B cell (primary cell): ENCODE results near the gene NECAB2. TPM values are rescaled to one million over a fixed set of nuclear protein-coding genes. Genes with fewer than 3 reads are reported as not detected.

Experiments
- ATAC-seq: fragments of 200-7000 bp; cut with Tn5 transposase; one replicate; pipeline ENCODE4 v1.10.0; 2021; ENCODE audit warnings: low read depth, mild to moderate bottlenecking, moderate number of reproducible peaks, moderate library complexity
- CTCF ChIA-PET: fragments of 350-600 bp; sonication (Branson Sonifier 250); formaldehyde crosslinking; loops from one replicate; lab custom pipeline; 2021; ENCODE audit warnings: antibody characterized with exemption, inconsistent platforms; lab: Charles Lee
- POLR2A ChIA-PET: fragments of 350-600 bp; sonication (Branson Sonifier 250); formaldehyde crosslinking; loops from one replicate; lab custom pipeline; 2021; ENCODE audit warnings: antibody characterized with exemption; lab: Charles Lee
- DNase-seq: peaks from one replicate; pipeline ENCODE4 v3.0.0; 2013
- H2AFZ ChIP-seq: 2 replicates; pipeline ENCODE4 v1.6.1; 2012; ENCODE audit warnings: mild to moderate bottlenecking, low read depth, low read length; ENCODE audit not compliant: insufficient read depth, poor library complexity, severe bottlenecking
- H3K27ac ChIP-seq, 2 donors: 1 replicate in 1 of 2; 2 replicates in 1 of 2; pipeline ENCODE4 v1.5.1; 2012 to 2013; ENCODE audit warnings: low read length in 2 of 2, mild to moderate bottlenecking in 2 of 2, moderate library complexity in 1 of 2
- H3K27me3 ChIP-seq, 4 experiments: fragments of 200-600 bp in 1 of 4; sonication (generic) in 1 of 4; replicated peaks in 1 of 4; 1 replicate in 2 of 4; 2 replicates in 2 of 4; pipeline versions ENCODE4 v1.6.1 to v1.7.0; 2013 to 2016; ENCODE audit warnings: low read length in 3 of 4, mild to moderate bottlenecking in 2 of 4, mixed read lengths in 1 of 4, moderate library complexity in 1 of 4; ENCODE audit not compliant: insufficient read depth in 4 of 4, control insufficient read depth in 3 of 4; ENCODE audit errors: control extremely low read depth in 1 of 4
- H3K36me3 ChIP-seq, 2 experiments: replicated peaks in 1 of 2; 1 replicate in 1 of 2; 2 replicates in 1 of 2; pipeline versions ENCODE4 v1.6.1 to v1.7.1; 2013; ENCODE audit warnings: low read length in 1 of 2; ENCODE audit not compliant: insufficient read depth in 2 of 2, control insufficient read depth in 1 of 2; ENCODE audit errors: control extremely low read depth in 1 of 2, extremely low read depth in 1 of 2
- H3K4me1 ChIP-seq, 2 donors: fragments of 200-600 bp in 1 of 2; sonication (generic) in 1 of 2; 1 replicate in 1 of 2; 2 replicates in 1 of 2; pipeline versions ENCODE4 v1.5.1 to v1.6.1; 2013 to 2017; ENCODE audit warnings: low read length in 2 of 2; ENCODE audit not compliant: control insufficient read depth in 2 of 2, insufficient read depth in 2 of 2
- H3K4me2 ChIP-seq: replicated peaks from 2 replicates; pipeline ENCODE3; 2012; ENCODE audit warnings: mild to moderate bottlenecking, low read depth, low read length; ENCODE audit not compliant: poor library complexity, severe bottlenecking
- H3K4me3 ChIP-seq, 5 experiments: fragments of 200-600 bp in 1 of 5; sonication (generic) in 1 of 5; 1 replicate in 3 of 5; 2 replicates in 2 of 5; pipeline versions ENCODE4 v1.5.1 to v1.7.0; 2011 to 2016; ENCODE audit warnings: low read length in 4 of 5, mild to moderate bottlenecking in 4 of 5, low read depth in 2 of 5, control low read depth in 1 of 5, moderate library complexity in 1 of 5; ENCODE audit not compliant: insufficient read depth in 1 of 5; ENCODE audit errors: control extremely low read depth in 1 of 5, extremely low read depth in 1 of 5
- H3K79me2 ChIP-seq: fragments of 200-600 bp; sonication (generic); one replicate; pipeline ENCODE4 v1.6.0; 2016; ENCODE audit warnings: low read length; ENCODE audit not compliant: control insufficient read depth, insufficient read depth
- H3K9ac ChIP-seq: fragments of 200-600 bp; sonication (generic); 2 replicates; pipeline ENCODE4 v1.6.1; 2017; ENCODE audit warnings: mild to moderate bottlenecking, low read length, moderate library complexity
- H3K9me3 ChIP-seq, 3 donors: one replicate each; pipeline versions ENCODE4 v1.6.1 to v1.7.1; 2013; ENCODE audit warnings: low read length in 2 of 3; ENCODE audit not compliant: control insufficient read depth in 2 of 3, insufficient read depth in 1 of 3; ENCODE audit errors: control extremely low read depth in 1 of 3
- H4K20me1 ChIP-seq: 2 replicates; pipeline ENCODE4 v1.6.0; 2012; ENCODE audit warnings: mild to moderate bottlenecking, low read length; ENCODE audit not compliant: insufficient read depth, control insufficient read depth, poor library complexity, severe bottlenecking
- H3K27ac Mint-ChIP-seq: one replicate; pipeline ENCODE4 v1.8.0; 2021; ENCODE audit warnings: mixed read lengths
- H3K27me3 Mint-ChIP-seq: one replicate; pipeline ENCODE4 v1.8.0; 2021; ENCODE audit warnings: mixed read lengths
- H3K4me1 Mint-ChIP-seq: one replicate; pipeline ENCODE4 v1.8.0; 2021; ENCODE audit warnings: mixed read lengths
- H3K4me3 Mint-ChIP-seq: one replicate; pipeline ENCODE4 v1.8.0; 2021; ENCODE audit warnings: mixed read lengths
- H3K9me3 Mint-ChIP-seq: one replicate; pipeline ENCODE4 v1.8.0; 2022; ENCODE audit warnings: mixed read lengths; ENCODE audit not compliant: insufficient read depth
- EZH2 ChIP-seq: IDR thresholded peaks from 2 replicates; pipeline ENCODE4 v1.6.1; 2012; ENCODE audit warnings: borderline replicate concordance, low read depth, mild to moderate bottlenecking, moderate library complexity, low read length; ENCODE audit not compliant: insufficient read depth, poor library complexity, severe bottlenecking
- WGBS: methylation state at CpG from one replicate; pipeline ENCODE4 v1.1.5; 2013; ENCODE audit warnings: missing lambda C conversion rate; ENCODE audit not compliant: insufficient coverage; 5-methylcytosine and 5-hydroxymethylcytosine counted together
- intact Hi-C: fragments of 100-400 bp; cut with micrococcal nuclease; formaldehyde crosslinking; loops from one replicate; pipeline ENCODE4 v1.10.0; 2022
- polyA plus RNA-seq: library from polyadenylated mRNA; depleted of rRNA; stranded (reverse); fragments of >200 nt; gene quantifications from 2 replicates; pipeline ENCODE4 v1.2.3, GENCODE V29; 2012
- total RNA-seq, 2 donors: library from RNA; stranded (reverse); fragments of 120-200 nt in 1 of 2; gene quantifications; 1 replicate in 1 of 2; 2 replicates in 1 of 2; pipeline versions ENCODE4 v1.2.3 to v1.2.4, GENCODE V29; 2013 to 2022
- TF ChIP-seq, protein P1 (sequence below): fragments of 200-600 bp; IDR thresholded peaks from one replicate; pipeline ENCODE4 v1.8.0; 2022; ENCODE audit warnings: antibody characterized with exemption, mild to moderate bottlenecking

The NECAB2 gene
- total and polyA plus RNA-seq, 2 donors (not counting 1 experiment from before 2014, with no cell fraction given): not detected

DNA sequence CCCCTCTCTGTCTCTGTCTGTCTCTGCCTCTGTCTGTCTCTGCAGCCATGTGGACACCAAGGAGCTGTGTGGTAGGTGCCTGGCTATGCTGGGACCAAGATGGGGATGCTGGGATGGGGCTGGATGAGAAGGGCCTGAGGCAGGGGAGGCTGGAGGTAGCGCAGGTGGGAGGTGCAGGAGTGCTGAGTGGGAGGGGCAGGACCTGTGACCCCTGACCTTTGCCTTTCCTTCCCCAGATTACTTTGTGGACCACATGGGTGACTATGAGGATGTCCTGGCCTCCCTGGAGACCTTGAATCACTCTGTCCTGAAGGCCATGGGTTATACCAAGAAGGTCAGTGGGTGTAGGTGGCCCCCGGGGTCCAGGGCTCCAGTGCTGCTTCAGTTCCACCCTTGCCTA, 12.8 kb downstream of the NECAB2 start:
- DNase-seq (no peak), ATAC-seq (no peak)
- H3K4me3 Mint-ChIP-seq: no peak overlapping the region

DNA sequence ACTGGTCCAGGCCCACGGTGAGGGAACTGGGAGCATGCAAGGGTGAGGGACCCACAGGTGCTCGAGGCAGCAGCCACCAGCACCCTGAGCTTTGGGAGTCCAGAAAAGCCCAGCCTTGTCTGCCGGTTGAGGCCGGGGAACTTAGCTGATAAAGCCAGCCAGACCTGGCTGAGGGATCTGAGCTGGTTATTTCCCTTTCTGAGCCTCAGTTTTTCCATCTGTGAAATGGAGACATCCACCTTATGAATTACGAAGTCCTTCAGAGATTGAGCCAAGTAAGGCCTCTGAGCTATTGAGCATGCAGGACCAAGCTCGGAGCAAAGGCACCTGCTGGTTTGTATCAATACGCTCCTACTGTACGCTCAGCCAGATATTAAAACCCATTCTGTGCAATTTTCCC, 13.8 kb downstream of the NECAB2 start:
- peaks cover 0 to 22% (median 6%) of the 10 kb centered on the region in 3 donors for H3K9me3 ChIP-seq
- TF ChIP-seq EZH2: no peak
- TF ChIP-seq, protein P1, sequence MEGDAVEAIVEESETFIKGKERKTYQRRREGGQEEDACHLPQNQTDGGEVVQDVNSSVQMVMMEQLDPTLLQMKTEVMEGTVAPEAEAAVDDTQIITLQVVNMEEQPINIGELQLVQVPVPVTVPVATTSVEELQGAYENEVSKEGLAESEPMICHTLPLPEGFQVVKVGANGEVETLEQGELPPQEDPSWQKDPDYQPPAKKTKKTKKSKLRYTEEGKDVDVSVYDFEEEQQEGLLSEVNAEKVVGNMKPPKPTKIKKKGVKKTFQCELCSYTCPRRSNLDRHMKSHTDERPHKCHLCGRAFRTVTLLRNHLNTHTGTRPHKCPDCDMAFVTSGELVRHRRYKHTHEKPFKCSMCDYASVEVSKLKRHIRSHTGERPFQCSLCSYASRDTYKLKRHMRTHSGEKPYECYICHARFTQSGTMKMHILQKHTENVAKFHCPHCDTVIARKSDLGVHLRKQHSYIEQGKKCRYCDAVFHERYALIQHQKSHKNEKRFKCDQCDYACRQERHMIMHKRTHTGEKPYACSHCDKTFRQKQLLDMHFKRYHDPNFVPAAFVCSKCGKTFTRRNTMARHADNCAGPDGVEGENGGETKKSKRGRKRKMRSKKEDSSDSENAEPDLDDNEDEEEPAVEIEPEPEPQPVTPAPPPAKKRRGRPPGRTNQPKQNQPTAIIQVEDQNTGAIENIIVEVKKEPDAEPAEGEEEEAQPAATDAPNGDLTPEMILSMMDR: no peak
- Mint-ChIP-seq H3K27ac (no peak overlapping the region), H3K4me3 (no peak overlapping the region), H3K27me3 (no peaks in the 10 kb centered on the region), H3K4me1 (no peaks in the 10 kb centered on the region), H3K9me3 (peaks cover 3% of the 10 kb centered on the region)
- H4K20me1 ChIP-seq: no peaks in the 10 kb centered on the region
- CTCF ChIA-PET: no interaction called here
- no peak for DNase-seq
- no peak overlapping the region for H3K27ac ChIP-seq
- H3K4me3 ChIP-seq: no peak overlapping the region
- intact Hi-C loops: no loop called here
- no peaks in the 10 kb centered on the region for H3K79me2 ChIP-seq
- WGBS: 93% methylated on average over 8 of the region's 8 CpGs
- no peak overlapping the region for H2AFZ ChIP-seq
- ATAC-seq: no peak
- H3K36me3 ChIP-seq: no peaks in the 10 kb centered on the region
- H3K27me3 ChIP-seq: no peaks in the 10 kb centered on the region
- no peak overlapping the region for H3K4me2 ChIP-seq
- H3K4me1 ChIP-seq: no peaks in the 10 kb centered on the region
- POLR2A ChIA-PET: no interaction called here
- H3K9ac ChIP-seq: no peak overlapping the region

More for the DNA sequence above, 12.8 kb downstream of the NECAB2 start:
- CTCF ChIA-PET: no interaction called here
- Histone ChIP-seq H3K27ac (no peak overlapping the region), H3K27me3 (peaks cover 0 to 3% (median 0%) of the 10 kb centered on the region in 4 experiments), H3K4me3 (no peak overlapping the region), H3K4me1 (no peaks in the 10 kb centered on the region), H2AFZ (no peak overlapping the region), H3K79me2 (no peaks in the 10 kb centered on the region), H4K20me1 (no peaks in the 10 kb centered on the region), H3K36me3 (no peaks in the 10 kb centered on the region), H3K9ac (no peak overlapping the region), H3K9me3 (peaks cover 0 to 22% (median 6%) of the 10 kb centered on the region in 3 donors), H3K4me2 (no peak overlapping the region)
- intact Hi-C loops: no loop called here
- peaks cover 3% of the 10 kb centered on the region for H3K9me3 Mint-ChIP-seq
- POLR2A ChIA-PET: no interaction called here
- TF ChIP-seq EZH2: no peak
- TF ChIP-seq, protein P1: no peak
- H3K27me3 Mint-ChIP-seq: peaks cover 5% of the 10 kb centered on the region
- H3K27ac Mint-ChIP-seq: no peak overlapping the region
- no peaks in the 10 kb centered on the region for H3K4me1 Mint-ChIP-seq
- 95% methylated on average over 2 of the region's 2 CpGs for WGBS
